Vagina (tissue), 2 donors: ENCODE data around the gene DMGDH. TPM values are rescaled to one million over a fixed set of nuclear protein-coding genes. Genes with fewer than 3 reads are reported as not detected.

Source experiments
- DNase-seq, 2 donors: peaks; one replicate each; pipeline ENCODE4 v3.0.0-alpha.2; 2017; ENCODE audit errors: extremely low spot score in 2 of 2
- H3K27ac ChIP-seq: fragments of 200-600 bp; sonication (generic); one replicate; pipeline ENCODE4 v1.5.1; 2019
- H3K27me3 ChIP-seq: fragments of 200-600 bp; sonication (generic); one replicate; pipeline ENCODE4 v1.5.1; 2019
- H3K36me3 ChIP-seq, 2 donors: fragments of 200-600 bp; sonication (generic); one replicate each; pipeline ENCODE4 v1.5.1; 2017 to 2019
- H3K4me1 ChIP-seq: fragments of 200-600 bp; sonication (generic); one replicate; pipeline ENCODE4 v1.5.1; 2019
- H3K4me3 ChIP-seq, 2 donors: fragments of 200-600 bp; sonication (generic); 1 replicate in 1 of 2; 2 replicates in 1 of 2; pipeline ENCODE4 v1.5.1; 2016 to 2019
- H3K9me3 ChIP-seq: fragments of 200-600 bp; sonication (generic); one replicate; pipeline ENCODE4 v1.5.1; 2019
- POLR2A ChIP-seq, 2 donors: fragments of 450-650 bp; IDR thresholded peaks; one replicate each; pipeline ENCODE4 v1.6.1; 2017; ENCODE audit warnings: antibody characterized with exemption in 2 of 2, mild to moderate bottlenecking in 2 of 2, moderate library complexity in 2 of 2
- POLR2AphosphoS5 ChIP-seq, 2 donors: sonication (generic); formaldehyde crosslinking; IDR thresholded peaks; one replicate each; pipeline ENCODE4 v1.9.0; 2017; ENCODE audit warnings: antibody characterized with exemption in 2 of 2, mild to moderate bottlenecking in 2 of 2, low read depth in 1 of 2; ENCODE audit not compliant: insufficient read depth in 1 of 2
- intact Hi-C: fragments of 100-400 bp; cut with DNase I; formaldehyde crosslinking; loops from one replicate; pipeline ENCODE4 v1.15.1; 2023
- total RNA-seq: library from RNA; depleted of rRNA; stranded (reverse); fragments of >200 nt; gene quantifications from one replicate; pipeline ENCODE4 v1.2.3, GENCODE V29; 2016
- TF ChIP-seq, protein P1 (sequence below), 3 experiments: fragments of 450-650 bp in 2 of 3; fragments of 200-600 bp in 1 of 3; sonication (generic) in 1 of 3; IDR thresholded peaks; one replicate each; pipeline ENCODE4 v1.5.1; 2017 to 2019; ENCODE audit warnings: antibody characterized with exemption in 3 of 3, mild to moderate bottlenecking in 2 of 3, moderate library complexity in 2 of 3

Gene DMGDH
- total RNA-seq, 1 donor from 2014 or later: 4.2 TPM

DNA sequence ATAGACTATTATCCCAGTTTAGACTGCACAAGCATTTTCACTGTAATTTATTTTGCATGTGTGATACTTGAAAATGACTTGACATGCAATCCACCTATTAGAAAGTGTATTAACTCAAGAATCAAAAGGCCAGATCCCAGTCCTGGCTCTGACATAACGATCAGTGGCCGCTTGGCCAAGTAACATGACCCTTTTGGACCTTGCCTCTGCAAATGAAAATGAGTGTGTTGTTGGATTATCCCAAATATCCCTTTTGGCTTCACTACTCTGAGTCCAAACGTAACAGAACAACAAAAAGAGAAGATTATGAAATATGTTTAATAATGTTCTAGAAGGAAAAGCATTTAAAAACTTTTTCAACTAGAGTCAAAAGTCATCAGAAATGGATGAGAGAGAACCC lies 19.0 kb downstream of the DMGDH start:
- no peak overlapping the region for H3K27ac ChIP-seq
- no peak overlapping the region for H3K4me3 ChIP-seq
- no peaks in the 10 kb centered on the region for H3K36me3 ChIP-seq
- DNase-seq: no peak
- intact Hi-C loops: no loop called here
- H3K9me3 ChIP-seq: no peaks in the 10 kb centered on the region
- H3K4me1 ChIP-seq: no peaks in the 10 kb centered on the region
- TF ChIP-seq, protein P1, sequence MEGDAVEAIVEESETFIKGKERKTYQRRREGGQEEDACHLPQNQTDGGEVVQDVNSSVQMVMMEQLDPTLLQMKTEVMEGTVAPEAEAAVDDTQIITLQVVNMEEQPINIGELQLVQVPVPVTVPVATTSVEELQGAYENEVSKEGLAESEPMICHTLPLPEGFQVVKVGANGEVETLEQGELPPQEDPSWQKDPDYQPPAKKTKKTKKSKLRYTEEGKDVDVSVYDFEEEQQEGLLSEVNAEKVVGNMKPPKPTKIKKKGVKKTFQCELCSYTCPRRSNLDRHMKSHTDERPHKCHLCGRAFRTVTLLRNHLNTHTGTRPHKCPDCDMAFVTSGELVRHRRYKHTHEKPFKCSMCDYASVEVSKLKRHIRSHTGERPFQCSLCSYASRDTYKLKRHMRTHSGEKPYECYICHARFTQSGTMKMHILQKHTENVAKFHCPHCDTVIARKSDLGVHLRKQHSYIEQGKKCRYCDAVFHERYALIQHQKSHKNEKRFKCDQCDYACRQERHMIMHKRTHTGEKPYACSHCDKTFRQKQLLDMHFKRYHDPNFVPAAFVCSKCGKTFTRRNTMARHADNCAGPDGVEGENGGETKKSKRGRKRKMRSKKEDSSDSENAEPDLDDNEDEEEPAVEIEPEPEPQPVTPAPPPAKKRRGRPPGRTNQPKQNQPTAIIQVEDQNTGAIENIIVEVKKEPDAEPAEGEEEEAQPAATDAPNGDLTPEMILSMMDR (IDR thresholded peaks at IDR 0.05): no peak
- TF ChIP-seq POLR2A (IDR thresholded peaks at IDR 0.05) (no peak), POLR2AphosphoS5 (IDR thresholded peaks at IDR 0.05; ENCODE audit: insufficient read depth in 1 of 2, low read depth in 1 of 2) (no peak)
- no peaks in the 10 kb centered on the region for H3K27me3 ChIP-seq

- intact Hi-C loops: no loop called here
- Histone ChIP-seq H3K36me3 (no peaks in the 10 kb centered on the region), H3K27ac (no peak overlapping the region), H3K9me3 (no peaks in the 10 kb centered on the region), H3K4me3 (no peak overlapping the region), H3K27me3 (no peaks in the 10 kb centered on the region), H3K4me1 (no peaks in the 10 kb centered on the region)
- TF ChIP-seq POLR2A (IDR thresholded peaks at IDR 0.05): no peak
- no peak for DNase-seq
These were observed 21.0 kb downstream of the DMGDH start for GRCh38 chr5:79048437-79048836.

- H3K27me3 ChIP-seq: no peaks in the 10 kb centered on the region
- DNase-seq: no peak
- no peaks in the 10 kb centered on the region for H3K9me3 ChIP-seq
- H3K4me3 ChIP-seq: no peak overlapping the region
- intact Hi-C loops: no loop called here
- H3K36me3 ChIP-seq: no peaks in the 10 kb centered on the region
- H3K27ac ChIP-seq: no peak overlapping the region
- H3K4me1 ChIP-seq: no peaks in the 10 kb centered on the region
- TF ChIP-seq, protein P1 (IDR thresholded peaks at IDR 0.05): no peak
- TF ChIP-seq POLR2A (IDR thresholded peaks at IDR 0.05) (no peak), POLR2AphosphoS5 (IDR thresholded peaks at IDR 0.05; ENCODE audit: insufficient read depth in 1 of 2, low read depth in 1 of 2) (no peak)
These were observed 22.3 kb downstream of the DMGDH start for GRCh38 chr5:79047199-79047598.

GRCh38 chr5:79042188-79042587 lies 27.3 kb downstream of the DMGDH start:
- Histone ChIP-seq H3K4me3 (no peak overlapping the region), H3K9me3 (no peaks in the 10 kb centered on the region), H3K27ac (no peak overlapping the region), H3K27me3 (no peaks in the 10 kb centered on the region), H3K36me3 (no peaks in the 10 kb centered on the region), H3K4me1 (no peaks in the 10 kb centered on the region)
- TF ChIP-seq POLR2AphosphoS5 (IDR thresholded peaks at IDR 0.05; ENCODE audit: insufficient read depth in 1 of 2, low read depth in 1 of 2) (no peak), POLR2A (IDR thresholded peaks at IDR 0.05) (no peak)
- TF ChIP-seq, protein P1 (IDR thresholded peaks at IDR 0.05): no peak
- intact Hi-C loops: no loop called here
- no peak for DNase-seq

GRCh38 chr5:79036769-79037168 lies 32.7 kb downstream of the DMGDH start:
- Histone ChIP-seq H3K27ac (no peak overlapping the region), H3K4me1 (no peaks in the 10 kb centered on the region), H3K36me3 (no peaks in the 10 kb centered on the region), H3K9me3 (no peaks in the 10 kb centered on the region), H3K4me3 (no peak overlapping the region), H3K27me3 (no peaks in the 10 kb centered on the region)
- intact Hi-C loops: no loop called here
- no peak for DNase-seq
- TF ChIP-seq POLR2A (IDR thresholded peaks at IDR 0.05) (no peak), POLR2AphosphoS5 (IDR thresholded peaks at IDR 0.05; ENCODE audit: insufficient read depth in 1 of 2, low read depth in 1 of 2) (no peak)
- TF ChIP-seq, protein P1 (IDR thresholded peaks at IDR 0.05): no peak

DNA sequence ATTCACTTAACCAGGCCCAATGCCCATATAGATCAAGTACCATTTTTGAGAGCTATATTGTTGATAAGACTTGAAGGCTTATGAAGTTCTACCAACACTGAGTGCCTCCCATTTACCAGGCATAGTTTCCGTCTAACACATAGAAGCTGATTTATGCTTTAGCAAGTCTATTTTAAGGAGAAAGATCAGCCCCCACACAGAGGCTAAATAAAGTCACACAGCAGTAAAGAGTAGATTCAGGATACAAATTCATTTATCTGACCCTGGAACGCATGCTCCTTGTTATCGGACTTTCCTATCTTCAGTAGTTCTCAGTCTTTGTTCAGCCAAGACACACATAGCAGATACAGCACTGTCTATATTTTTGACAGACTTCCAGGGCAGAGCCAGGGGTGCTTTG lies 34.2 kb downstream of the DMGDH start:
- H3K4me1 ChIP-seq: no peaks in the 10 kb centered on the region
- H3K9me3 ChIP-seq: no peaks in the 10 kb centered on the region
- H3K27ac ChIP-seq: no peak overlapping the region
- no peaks in the 10 kb centered on the region for H3K36me3 ChIP-seq
- intact Hi-C loops: no loop called here
- no peak overlapping the region for H3K4me3 ChIP-seq
- H3K27me3 ChIP-seq: no peaks in the 10 kb centered on the region
- no peak for DNase-seq
- no peak for TF ChIP-seq POLR2AphosphoS5 (IDR thresholded peaks at IDR 0.05; ENCODE audit: insufficient read depth in 1 of 2, low read depth in 1 of 2)
